Activated T-cell treated with anti-CD3 and anti-CD28 coated beads for 48 hours (primary cell): ENCODE measurements around the gene SMARCD3.

ENCODE experiments used
- DNase-seq: peaks from one replicate; pipeline ENCODE4 v3.0.0-alpha.2; 2020; ENCODE audit warnings: low read depth

SMARCD3 gene

DNA sequence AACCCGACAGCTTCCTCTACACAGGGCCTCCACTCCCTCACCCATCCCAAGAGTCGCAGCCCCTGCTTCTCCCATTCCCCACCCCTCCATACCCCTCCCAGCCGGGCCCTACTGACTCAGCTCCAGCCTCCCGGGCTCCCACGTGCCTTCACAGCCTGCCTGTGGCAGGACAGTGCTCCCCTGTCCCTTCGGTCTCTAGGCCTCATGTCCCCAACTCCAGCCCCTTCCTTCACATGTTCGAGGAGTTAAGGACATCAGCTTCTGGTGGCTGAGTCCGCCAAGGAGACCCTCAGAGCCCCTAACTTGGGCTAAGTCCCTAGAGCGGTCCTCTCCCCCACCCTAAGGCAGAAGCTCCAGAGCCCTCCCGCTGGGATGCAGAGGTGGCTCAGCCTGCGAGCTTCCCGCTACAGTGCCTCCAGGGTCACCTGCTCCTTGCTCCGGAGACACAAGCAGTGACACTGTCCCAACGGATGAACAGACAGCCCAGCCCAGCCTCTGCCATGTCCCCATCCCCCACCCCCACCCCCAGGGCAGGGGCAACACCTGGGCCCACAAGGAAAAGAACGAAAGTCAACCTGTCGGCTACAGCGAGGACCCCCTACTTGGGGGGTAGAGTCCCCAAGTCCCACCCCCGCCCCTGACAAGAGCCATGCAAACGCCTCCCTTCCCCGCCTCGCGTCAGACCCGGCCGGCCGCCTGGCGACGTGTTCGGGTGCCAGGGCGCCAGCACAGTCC is 716 bp downstream of the SMARCD3 start:
- no peak for DNase-seq

DNA sequence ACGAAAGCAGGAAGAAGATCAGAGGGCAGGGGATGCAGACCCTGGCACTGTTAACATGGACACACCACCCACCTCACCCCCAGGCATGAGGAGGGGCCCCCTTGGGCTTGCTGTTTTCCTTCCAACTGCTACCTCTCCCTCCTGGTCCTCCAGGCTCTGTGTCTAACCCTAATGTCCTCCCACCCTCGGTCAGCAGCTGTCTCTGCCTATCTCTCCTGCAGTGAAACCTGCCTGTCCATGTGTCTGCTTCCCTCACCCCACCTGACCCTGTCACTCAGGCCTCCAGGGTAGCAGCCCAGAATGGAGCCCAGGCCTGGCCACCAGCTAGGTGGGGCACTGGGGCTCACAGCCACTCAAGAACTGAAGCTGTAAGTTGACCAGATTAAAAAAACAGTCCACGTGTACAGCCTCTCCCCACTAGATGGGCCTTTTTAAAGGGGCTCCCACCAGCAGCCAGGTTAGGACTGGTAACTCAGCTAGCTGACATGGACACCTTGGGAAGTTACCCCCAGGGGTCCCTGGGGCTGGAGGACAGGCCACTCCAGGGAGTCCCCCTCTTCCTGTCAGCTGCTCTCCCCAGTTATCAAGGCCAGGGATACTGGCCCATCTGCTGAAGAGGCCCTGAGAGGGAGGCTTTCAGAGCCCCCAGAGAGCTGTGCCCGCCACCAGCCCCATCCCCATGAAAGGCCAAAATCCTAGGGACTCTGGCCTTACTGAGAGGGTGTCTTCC is 1.5 kb downstream of the SMARCD3 start:
- no peak for DNase-seq

DNA sequence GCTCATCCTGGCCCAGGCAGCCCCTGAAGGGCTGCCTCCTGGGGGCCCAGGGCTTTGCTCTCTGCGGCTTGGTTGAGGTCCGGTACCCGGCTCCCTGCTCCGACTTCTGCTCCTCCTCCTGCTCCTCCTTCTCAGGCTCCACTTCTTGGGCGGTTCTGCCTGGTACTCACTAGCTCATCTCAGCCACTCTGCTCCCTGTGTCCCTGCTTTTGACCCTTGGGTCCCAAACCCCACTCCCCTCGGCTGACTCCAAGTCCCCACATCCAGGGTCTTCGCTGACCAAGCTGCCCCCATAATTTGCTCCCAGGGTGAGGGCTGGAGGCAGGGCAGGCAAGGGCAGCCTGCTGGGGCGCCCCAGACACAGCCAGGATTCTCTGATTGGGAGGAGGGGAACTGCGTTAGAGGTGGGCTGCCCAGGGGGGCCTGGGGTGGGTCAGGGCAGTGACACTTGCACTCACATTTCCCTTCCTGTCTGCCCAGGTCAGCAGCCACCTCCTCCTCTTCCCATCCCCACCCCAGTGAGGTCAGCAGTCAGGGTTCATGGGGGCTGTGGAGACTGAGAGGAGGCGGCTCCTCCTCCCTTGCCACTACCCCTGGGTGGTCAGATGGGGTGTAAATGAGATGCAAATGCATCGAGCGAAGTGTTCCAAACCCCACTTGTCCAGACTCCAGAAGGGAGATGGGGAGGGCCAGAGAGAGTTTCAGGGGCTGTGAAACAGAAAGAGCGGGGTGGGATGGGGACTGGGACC is 2.2 kb downstream of the SMARCD3 start:
- DNase-seq: no peak

DNA sequence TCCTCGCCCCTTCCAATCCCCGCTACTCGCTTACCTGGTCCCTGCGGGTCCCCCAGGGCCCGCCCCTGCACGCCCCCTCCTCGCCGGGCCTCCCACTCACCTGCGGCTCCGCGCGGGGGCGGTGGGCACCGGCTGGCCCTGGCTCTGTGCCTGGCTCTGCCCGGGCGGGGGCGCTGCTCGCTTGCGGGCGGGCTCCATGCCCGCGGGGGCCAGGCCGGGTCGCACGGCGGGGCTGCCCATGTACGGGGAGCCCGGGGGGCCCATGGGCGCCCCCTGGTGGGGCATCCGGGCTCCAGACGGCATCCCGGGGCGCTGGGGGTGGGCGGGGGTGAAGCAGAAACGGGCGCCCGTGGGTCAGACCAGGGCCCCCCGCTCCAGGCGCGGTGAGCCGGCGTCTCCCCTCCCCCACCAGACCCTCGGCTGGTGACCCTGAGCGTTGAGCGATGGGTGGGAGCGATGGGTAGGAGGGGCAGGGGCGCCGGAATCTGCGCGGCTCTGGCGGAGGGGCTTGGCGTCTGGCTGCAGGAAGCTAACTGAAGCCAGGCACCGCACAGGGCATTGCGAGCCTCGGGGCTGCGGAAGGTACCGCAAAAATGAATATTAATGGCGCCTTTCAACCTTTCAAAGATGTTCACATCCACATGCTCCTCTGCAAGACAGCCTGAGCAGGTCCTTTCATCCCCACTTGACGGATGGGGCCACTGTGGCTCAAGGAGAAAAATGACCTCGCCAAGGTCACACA is 3.0 kb downstream of the SMARCD3 start:
- peak; percentile 67 for DNase-seq

DNA sequence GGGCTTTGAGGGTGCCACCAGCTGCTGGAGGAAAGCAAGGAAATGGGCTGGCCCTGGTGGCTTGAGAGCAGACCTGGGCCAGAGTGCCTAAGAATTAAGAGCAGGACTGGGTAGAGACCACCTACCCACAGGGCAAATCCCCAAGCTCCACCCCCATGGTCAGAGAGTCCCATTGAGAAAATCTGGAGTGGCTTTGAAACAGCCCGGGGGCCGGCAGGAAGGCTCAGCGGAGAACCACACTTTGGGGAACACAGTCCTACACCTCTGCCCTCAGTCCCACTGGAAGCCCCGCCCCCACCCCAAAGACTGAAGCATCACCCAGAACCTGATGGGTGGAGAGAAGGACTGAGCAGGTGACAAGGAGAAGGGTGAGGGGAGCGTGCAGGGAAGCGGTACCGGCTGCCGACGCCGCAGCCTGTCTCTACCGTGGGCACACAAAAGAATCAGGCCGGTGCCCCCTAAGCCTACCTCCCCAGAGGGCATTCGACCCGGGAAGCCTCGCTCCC is 3.6 kb downstream of the SMARCD3 start:
- no peak for DNase-seq

DNA sequence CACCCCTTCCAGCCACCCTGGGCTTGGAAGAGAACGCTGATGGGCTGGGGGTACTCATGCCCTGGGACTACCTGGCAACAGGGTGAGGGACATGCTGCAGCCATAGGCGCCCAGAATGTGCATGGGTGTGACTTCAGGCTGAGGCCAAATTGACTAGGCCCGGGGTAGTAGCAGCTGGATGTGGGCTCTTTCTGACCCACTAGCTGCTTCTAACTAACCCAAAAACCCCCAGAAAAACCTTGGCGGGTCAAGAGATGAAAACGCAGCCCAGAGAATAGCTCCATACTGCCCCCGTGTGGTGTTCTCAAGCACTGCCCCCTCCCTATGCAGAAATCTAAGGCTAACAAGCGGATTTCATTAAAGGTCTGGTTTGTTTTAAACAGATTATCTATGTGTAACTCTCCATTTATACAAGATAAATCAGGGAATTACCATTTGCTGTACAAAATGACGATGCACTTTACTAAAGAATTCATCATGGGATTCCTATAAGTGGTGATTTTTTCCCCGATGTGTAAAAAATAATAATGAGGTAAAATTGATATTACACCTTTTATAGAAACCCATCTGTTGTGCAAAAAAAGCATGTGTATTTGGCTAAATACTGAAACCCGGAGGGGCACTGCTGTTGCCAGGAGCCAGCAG is 4.2 kb downstream of the SMARCD3 start:
- DNase-seq: no peak

DNA sequence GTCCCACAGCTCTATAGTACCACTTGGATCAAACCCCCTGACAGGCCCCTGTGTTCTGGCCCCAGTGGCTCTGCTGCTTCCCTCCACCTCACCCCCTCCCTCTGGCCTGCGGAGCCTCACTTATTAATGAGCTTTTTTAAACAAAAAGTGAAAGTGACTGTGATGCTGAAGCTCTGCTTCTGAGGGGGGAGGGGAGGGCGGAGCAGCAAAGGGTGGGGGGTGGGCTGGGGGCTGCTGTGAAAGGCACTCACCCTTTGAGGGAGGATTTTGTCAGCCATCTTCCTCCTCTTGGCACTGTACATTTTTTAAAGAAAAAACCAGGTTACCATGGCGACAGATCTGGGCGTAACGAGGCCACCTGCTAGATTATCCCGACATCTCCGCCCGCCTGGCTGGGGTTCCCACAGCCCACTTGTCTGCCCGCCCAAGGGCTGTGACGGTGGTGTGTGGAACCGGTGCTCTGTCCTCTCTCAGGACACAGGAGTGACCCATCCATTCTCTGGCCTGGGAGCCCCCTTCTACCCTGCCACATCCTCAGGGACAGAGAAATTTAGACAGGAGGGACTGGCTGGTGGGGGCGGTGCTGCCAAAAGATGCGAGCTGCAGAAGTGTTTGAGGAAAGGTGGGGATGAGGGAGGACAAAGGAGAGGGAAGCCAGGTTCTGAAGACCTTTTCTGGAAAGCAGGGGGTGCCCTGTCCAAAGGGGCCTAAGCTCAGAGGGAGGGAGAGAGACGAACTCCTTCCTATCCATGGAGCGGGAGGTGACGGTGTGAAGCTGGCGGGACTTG is 4.9 kb downstream of the SMARCD3 start:
- no peak for DNase-seq

DNA sequence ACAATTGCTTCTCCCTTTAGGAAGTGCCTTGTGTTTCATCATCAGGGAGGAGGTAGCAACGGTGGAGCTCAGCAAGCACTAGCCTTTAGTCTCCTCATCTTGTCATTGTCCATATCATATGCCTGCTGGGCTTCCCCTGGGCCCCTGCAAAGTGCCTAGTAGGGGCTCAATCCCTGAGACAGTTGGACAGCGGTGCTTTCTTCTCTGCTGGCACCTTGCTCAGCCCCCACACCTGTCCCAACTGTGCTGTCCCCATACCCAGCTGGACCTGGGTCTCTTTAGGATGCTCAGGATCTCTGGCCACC is 5.5 kb downstream of the SMARCD3 start:
- no peak for DNase-seq

DNA sequence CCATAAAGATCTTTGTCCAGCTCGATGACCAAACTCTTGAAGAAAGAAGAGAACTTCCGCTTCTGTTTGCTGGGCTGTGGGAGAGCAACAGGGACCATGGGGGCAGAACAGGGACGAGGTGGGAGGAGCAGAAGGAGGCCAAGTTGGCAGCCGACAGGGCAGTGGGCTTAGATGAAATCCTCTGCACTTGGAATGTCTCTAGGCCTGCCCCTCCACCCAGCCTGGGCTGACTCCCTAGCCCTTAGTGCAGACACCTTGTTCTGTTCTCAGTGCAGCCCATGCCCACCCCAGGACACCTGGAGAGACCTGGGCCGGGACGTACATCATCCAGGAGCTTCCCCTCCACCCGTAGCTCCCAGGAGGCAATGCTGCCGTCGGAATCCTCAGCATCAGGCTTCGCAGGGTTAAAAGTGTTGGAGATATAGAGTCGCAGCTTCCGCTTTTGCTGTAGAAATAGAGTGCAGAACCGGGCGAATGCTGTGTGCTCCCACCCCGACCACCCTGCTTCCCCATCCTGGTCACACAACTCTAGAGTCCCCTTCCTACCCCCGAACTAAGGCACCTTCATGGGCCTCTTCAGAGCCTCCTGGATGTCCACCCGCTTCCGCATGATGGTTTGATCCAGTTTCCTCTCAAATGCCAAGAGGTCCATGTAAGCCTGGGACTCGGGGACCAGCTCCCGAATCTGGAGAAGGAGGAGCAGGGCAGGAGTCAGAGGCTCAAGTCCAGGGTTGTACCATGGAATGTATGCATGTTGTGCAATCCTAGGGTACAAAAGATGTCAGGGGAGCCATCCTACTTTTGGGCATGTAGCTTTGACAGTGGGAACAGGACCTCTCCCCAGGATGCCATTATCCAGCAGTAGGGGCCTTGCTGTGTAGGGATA is 6.1 kb downstream of the SMARCD3 start:
- DNase-seq: no peak

DNA sequence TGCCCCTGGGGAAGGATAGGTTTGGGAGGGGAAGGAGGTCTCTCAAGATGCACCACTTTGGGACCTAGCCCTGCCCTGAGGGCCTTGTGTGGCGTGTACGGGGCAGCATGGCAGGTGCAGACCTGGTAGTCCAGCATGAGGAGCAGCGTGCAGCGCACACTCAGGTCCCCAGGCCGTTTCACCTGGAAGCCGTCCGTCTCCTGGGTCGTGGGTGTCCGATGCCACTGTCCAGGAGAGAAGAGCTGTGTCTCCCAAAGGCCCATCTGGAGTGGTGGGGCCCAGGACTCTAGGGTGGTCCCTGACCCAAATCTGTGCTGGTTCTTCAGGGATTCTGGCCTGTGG is 6.8 kb downstream of the SMARCD3 start:
- DNase-seq: no peak

DNA sequence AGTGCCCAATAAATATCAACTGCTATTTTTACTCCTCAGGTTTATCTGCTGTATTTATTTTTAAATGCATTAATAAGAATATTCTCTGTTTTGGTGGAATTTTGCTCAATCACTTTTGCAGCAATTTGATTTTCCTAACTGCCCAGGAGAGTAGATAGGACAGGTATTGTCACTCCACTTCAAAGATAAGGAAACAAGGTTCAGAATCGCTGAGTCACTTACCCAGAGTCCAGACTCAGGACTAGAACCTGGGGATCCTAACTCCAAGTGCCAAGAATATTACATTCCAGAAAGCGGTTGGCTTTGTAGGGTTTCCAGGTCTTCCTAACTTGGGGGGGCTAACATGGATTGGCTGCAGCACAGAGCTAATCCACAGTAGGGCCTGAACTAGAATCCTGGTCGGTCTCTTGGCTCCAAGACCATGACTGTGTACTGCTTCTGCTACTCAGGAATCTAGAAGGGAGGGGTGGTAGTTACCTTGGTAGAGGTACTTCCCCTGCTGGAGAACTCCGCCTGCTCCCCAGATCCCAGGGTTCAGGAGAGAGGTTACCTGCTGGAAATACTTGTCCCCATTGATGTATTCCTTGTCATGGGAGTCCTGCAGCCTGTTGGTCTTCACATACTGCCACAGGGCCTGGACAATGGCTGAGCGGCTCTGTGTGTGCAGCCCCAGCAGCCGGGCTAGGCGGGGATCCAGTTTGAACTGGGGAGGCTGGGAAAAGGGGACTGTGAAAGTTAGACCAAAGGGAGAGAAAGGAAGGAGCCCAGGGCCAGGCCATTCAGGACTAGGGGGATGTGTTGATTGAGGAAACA is 7.3 kb downstream of the SMARCD3 start:
- DNase-seq: no peak

DNA sequence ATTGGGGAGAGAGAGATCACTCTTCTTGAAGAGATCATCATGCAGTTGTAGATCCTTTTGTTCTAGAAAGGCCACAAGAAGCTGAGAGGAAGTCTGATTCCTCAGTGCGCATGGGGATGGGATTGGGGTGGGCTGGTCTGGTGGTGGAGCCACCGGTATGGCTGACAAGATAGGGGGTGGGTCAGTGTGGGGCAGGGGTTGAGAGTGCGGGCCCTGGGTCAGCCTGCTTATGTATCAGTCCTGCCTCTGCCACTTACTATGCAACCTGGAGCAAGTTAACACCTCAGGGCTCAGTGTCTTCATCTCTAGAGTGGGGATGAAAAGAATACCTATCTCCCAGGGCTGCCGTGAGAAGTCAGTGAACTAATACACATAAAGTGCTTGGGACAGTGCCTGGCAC is 8.0 kb downstream of the SMARCD3 start:
- no peak for DNase-seq

DNA sequence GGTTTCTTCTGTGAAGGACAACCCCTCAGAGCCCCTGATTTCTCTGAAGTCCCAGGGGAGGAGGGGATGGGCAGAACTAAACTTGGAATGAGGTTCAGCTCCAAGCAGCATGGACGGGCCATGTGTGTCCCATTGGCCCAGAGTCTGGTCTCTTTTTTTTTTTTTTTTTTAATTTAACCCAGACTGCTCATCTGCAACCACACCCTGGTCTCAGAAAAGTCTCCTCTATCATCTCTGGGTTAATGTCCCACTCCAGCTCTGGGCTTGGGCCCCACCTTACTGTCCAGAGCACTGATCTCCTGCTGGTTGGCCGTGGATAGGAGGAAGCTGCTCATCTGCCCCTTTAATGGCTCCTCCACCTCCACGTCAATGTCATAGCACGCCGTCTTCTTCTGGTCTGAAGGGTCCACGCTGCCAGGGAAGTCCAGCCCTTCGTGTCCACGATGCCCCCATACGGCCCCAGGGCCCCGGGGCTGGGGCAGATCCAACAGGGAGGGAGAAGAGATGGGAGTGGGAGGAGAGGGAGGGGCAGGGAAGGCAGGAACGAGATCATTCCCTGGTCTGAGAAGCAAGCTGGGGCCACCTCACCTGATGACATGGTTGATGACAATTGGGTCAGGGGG is 8.5 kb downstream of the SMARCD3 start:
- DNase-seq: no peak

DNA sequence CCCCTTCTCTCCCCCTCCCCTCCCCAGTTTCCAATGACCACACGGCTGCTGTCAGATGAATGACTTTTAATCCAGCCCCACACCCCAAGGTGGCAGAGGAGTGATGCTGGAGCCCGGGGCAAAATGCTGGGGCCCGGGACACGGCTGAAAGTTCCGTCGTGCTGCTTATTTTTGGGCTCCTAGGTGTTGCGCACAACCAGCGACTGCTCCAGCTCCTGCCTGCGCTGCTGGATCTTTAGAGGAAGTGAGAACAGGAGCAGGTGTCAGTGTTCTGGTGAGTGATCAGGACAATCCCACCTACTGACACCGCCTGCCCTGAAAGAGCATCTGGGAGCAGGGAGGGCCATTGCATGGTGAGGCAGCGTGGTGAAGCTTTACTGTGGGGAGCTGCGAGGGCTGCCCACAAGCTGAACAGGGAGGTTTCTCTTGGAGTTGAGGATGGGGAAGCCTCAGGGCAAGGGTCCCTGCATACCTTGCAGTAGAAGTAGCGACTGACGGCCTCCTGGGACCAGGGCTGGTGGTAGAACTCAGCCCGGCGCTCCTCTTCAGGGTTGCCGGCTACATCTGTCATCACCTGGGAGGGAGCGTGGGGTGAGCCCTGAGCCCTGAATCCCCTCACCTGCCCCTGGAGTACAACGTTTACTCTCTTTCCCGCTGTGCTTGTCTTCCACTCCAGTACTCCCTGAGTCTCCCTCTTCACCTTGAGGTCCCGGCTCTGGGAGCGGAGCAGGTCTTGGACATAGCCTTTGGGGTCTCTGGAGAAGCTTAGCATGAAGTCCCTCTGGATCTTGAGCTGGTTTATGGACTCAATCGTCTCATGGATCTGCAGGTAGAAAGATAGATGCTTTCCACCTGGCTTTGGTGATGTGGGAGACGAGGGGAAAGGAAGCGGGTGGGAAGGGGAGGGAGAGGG is 9.3 kb downstream of the SMARCD3 start:
- no peak for DNase-seq

DNA sequence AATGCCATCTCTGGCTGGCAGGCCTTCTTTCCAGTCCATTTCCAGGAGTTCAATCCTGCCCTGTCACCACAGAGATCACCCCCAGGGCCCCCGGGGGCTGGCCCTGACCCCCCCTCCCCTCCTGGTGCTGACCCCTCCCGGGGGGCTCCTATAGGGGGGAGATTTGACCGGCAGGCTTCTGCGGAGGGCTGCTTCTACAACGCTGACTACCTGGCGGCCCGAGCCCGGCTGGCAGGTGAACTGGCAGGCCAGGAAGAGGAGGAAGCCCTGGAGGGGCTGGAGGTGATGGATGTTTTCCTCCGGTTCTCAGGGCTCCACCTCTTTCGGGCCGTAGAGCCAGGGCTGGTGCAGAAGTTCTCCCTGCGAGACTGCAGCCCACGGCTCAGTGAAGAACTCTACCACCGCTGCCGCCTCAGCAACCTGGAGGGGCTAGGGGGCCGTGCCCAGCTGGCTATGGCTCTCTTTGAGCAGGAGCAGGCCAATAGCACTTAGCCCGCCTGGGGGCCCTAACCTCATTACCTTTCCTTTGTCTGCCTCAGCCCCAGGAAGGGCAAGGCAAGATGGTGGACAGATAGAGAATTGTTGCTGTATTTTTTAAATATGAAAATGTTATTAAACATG is 10.2 kb downstream of the SMARCD3 start:
- no peak for DNase-seq

DNA sequence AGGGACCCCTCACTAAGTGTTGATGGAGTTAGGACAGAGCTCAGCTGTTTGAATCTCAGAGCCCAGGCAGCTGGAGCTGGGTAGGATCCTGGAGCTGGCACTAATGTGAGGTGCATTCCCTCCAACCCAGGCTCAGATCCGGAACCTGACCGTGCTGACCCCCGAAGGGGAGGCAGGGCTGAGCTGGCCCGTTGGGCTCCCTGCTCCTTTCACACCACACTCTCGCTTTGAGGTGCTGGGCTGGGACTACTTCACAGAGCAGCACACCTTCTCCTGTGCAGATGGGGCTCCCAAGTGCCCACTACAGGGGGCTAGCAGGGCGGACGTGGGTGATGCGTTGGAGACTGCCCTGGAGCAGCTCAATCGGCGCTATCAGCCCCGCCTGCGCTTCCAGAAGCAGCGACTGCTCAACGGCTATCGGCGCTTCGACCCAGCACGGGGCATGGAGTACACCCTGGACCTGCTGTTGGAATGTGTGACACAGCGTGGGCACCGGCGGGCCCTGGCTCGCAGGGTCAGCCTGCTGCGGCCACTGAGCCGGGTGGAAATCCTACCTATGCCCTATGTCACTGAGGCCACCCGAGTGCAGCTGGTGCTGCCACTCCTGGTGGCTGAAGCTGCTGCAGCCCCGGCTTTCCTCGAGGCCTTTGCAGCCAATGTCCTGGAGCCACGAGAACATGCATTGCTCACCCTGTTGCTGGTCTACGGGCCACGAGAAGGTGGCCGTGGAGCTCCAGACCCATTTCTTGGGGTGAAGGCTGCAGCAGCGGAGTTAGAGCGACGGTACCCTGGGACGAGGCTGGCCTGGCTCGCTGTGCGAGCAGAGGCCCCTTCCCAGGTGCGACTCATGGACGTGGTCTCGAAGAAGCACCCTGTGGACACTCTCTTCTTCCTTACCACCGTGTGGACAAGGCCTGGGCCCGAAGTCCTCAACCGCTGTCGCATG is 11.0 kb downstream of the SMARCD3 start:
- no peak for DNase-seq
